GM13976 (cell line): Measurements from ENCODE around the gene CIZ1.

Experiments used
- DNase-seq: peaks from one replicate; pipeline ENCODE4 v3.0.0; 2012; ENCODE audit warnings: low spot score
- in situ Hi-C: fragments of 300-500 bp; cut with MboI; formaldehyde crosslinking; loops from one replicate; pipeline ENCODE4 v1.12.0; 2022; ENCODE audit warnings: low sequenced_read_pairs, mixed read lengths, inconsistent platforms; ENCODE audit not compliant: unreplicated experiment
- TF ChIP-seq, protein P1 (sequence below): IDR thresholded peaks from 2 replicates; pipeline ENCODE4 v1.5.1; 2012; ENCODE audit warnings: borderline replicate concordance, mild to moderate bottlenecking; ENCODE audit not compliant: insufficient read depth; ENCODE audit errors: extremely low read depth, missing control alignments, control extremely low read depth

CIZ1 gene

DNA sequence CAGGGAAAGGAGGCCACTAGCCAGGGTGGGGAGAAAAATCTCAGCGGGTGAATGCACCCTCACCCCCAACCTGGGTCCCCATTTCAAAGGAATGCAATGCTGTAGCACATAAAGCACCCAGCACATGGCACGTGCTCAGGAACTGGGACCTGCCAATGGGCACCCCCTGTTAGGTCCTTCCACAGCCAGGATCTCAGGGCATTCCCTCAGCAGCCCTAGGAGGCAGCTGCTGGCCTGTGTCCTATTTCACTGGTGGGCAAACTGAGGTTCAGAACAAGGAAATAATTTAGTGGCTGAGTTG is 20.6 kb upstream of the CIZ1 start:
- no peak for DNase-seq
- TF ChIP-seq, protein P1, sequence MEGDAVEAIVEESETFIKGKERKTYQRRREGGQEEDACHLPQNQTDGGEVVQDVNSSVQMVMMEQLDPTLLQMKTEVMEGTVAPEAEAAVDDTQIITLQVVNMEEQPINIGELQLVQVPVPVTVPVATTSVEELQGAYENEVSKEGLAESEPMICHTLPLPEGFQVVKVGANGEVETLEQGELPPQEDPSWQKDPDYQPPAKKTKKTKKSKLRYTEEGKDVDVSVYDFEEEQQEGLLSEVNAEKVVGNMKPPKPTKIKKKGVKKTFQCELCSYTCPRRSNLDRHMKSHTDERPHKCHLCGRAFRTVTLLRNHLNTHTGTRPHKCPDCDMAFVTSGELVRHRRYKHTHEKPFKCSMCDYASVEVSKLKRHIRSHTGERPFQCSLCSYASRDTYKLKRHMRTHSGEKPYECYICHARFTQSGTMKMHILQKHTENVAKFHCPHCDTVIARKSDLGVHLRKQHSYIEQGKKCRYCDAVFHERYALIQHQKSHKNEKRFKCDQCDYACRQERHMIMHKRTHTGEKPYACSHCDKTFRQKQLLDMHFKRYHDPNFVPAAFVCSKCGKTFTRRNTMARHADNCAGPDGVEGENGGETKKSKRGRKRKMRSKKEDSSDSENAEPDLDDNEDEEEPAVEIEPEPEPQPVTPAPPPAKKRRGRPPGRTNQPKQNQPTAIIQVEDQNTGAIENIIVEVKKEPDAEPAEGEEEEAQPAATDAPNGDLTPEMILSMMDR = no peak
- in situ Hi-C loops = no loop called here

DNA sequence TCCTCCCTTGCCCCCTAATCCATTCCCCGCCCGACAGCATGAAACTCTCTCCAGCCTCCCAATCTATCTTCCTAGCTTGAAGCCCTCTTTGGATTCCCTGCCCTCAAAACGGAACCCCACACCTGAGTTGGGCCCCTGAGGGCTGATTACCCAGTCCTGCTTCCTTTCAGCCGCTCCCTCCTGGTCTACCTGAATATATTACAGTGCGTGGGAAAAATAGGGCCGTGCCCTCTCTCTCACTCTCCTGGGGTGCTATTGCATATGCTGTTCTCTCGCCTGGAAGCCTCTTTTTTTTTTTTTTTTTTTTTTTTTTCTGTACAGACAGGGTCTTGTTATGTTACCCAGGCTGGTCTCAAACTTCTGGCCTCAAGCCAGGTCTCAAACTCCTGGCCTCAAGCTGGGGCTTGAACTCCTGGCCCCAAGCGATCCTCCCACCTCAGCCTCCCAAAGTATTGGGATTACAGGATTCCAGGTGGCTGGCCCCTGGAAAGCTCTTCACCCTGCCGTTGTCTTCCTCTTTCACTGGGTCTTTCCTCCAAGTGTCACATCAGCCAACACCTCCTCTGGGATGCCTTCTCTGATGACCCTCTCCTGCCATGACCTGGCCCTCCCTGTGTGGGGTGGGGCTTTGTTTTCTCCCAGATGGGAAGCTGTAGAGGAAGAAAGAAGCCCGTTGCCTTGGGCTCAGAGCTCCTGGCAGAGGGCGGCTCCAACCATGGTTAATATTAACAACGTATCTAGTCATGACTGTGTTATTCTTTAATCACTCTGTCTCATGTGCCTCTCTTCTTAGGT is 20.0 kb upstream of the CIZ1 start:
- TF ChIP-seq, protein P1 = no peak
- DNase-seq = no peak
- in situ Hi-C loops = no loop called here

DNA sequence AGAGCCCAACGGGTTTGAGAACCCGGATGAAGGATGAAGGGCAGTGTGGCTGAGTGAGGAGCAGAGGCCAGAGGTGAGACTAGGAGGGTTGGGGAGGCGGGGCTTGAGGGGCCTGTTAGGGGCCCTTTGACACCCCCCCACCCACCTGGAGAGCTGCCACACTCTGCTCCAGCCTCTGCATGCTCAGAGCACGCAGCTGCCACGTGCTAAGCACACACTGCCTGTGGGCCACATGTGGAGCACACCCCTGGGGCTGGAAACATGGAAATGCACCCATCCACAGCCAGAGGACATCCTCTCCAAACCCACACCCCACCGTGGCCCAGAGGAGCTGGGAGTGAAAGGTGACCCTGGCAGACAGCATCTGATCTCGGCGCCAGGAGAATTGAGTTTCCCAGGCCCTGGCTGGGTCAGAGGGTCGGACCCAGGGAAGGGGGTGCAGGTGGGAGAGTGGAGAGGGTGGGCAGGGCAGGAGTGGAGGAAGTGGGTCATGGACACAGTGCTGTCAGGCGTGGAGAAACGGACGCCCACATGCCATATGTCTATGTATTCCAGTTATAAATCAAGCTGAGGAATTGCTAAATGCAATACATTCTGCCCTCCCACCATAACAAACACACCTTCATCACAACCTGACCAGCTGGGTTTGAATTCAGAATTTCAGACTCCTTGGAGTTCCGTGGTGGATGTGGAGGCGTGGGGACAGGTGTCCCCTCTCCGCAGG is 17.7 kb upstream of the CIZ1 start:
- DNase-seq = no peak
- in situ Hi-C loops = no loop called here
- TF ChIP-seq, protein P1 = no peak

DNA sequence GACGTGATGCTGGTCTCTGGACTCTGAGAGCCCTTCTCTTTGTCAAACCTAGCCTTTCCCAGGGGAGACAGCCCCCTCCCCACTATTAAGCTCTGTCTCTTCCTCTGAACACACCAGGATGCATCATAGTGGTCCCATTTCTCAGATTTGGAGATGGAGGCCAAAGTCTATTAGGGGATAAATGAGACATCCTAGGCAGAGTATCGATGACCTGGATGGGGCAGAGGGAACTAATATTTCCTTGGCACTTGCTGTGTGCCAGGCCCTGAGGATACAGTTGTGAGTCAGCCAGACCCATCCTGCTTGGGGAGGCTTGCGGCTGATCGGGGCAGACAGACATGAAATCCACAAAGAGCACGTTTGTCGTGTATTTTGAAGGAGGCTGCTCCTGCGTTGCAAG is 17.0 kb upstream of the CIZ1 start:
- in situ Hi-C loops = no loop called here
- no peak for DNase-seq
- TF ChIP-seq, protein P1 = no peak

DNA sequence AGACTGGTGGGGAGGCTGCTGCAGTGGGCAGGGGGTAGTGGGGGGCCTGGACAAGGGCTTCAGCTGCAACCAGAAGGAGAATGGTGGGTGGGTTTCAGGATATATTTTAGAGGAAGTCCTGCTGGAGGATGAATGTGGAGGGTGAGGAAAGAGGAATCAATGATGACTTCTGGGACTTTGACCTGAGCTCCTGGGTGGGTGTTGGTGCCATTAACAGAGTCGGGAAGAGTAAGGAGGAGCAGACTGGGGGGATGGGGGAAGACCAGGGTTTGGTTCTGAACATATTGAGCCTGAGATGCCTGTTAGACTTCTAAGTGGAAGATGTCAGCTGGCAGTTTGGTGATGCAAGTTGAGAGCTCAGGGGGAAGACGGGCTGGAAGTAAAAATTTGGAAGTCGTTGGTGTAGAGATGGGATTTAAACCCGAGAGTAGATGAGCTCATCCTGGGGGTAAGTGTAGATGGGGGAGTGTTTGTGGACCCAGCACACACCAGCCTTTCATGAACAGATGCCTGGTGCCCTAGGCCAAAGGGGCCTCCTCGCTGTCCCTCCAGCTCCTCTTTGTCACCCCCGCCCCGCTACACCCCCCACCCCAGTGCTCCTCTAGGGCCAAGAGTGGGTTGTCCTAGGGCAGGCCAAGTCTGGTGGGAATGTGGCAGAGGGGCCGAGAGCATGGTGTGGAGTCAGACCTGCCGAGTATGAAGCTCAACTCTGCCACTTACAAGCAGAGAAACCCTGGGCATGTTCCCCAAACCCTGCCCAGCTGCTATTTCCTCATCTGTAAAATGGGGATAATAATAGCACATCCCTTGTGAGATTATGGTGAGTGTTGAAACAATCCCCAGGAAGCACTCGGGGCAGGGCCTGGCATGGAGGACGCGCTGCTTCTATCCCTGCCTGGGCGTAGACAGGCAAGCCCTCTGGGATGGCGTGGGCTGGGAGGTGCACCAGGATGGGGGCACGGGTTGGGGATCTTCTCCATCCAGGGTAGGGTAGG is 15.8 kb upstream of the CIZ1 start:
- in situ Hi-C loops = no loop called here
- TF ChIP-seq, protein P1 = no peak
- DNase-seq = no peak

DNA sequence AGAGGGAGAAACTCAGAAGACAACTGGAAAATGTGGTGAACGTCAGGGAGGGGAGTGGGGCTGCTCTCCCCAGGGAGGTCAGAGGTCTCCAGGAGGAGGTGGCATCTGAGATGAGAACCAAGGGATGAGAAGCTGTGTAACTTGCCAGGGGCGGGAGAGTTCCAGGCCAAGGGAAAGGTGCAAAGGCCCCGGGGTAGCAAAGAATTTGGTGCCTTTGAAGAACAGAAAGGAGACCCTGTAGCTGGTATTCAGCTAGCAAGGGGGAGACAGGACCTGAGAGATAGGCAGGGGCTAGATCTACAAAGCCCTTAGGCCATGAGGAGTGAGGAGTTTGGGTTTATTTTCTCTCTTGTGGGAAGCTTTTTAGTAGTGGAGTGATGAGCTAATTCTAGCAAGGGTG is 15.1 kb upstream of the CIZ1 start:
- in situ Hi-C loops = no loop called here
- TF ChIP-seq, protein P1 = no peak
- no peak for DNase-seq
